NB4 (cell line): ENCODE results near the gene DUS3L.

Source experiments
- MYC ChIP-seq: IDR thresholded peaks from 2 replicates; pipeline ENCODE4 v1.6.1; 2011; ENCODE audit warnings: low read depth, low read length
- POLR2A ChIP-seq: IDR thresholded peaks from 2 replicates; pipeline ENCODE4 v1.6.1; 2011; ENCODE audit warnings: mild to moderate bottlenecking; ENCODE audit not compliant: insufficient read length; ENCODE audit errors: extremely low read depth
- TF ChIP-seq, protein P1 (sequence below): IDR thresholded peaks from one replicate; pipeline ENCODE4 v1.5.1; 2012; ENCODE audit warnings: low read depth, low read length
- TF ChIP-seq, protein P2 (sequence below): IDR thresholded peaks from 2 replicates; pipeline ENCODE4 v1.6.1; 2011; ENCODE audit warnings: low read depth, low read length

DNA sequence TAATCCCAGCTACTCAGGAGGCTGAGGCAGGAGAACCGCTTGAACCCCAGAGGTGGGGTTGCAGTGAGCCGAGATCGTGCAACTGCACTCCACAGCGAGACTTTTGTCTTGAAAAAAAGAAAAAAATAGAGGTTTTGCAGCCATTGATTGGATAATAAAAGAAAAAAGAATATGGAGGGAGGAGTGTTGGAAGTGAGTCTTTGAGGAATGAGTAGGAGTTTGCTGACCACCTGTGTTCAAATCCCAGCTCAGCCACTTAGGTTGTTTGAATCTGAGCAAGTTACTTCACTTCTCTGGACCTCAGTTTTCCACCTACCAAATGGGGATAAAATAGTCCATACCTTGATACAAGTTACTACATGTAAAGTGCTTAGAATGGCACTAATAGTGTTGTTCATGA is 20.2 kb upstream of the DUS3L start:
- TF ChIP-seq MYC = no peak
- TF ChIP-seq, protein P1, sequence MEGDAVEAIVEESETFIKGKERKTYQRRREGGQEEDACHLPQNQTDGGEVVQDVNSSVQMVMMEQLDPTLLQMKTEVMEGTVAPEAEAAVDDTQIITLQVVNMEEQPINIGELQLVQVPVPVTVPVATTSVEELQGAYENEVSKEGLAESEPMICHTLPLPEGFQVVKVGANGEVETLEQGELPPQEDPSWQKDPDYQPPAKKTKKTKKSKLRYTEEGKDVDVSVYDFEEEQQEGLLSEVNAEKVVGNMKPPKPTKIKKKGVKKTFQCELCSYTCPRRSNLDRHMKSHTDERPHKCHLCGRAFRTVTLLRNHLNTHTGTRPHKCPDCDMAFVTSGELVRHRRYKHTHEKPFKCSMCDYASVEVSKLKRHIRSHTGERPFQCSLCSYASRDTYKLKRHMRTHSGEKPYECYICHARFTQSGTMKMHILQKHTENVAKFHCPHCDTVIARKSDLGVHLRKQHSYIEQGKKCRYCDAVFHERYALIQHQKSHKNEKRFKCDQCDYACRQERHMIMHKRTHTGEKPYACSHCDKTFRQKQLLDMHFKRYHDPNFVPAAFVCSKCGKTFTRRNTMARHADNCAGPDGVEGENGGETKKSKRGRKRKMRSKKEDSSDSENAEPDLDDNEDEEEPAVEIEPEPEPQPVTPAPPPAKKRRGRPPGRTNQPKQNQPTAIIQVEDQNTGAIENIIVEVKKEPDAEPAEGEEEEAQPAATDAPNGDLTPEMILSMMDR = no peak
- TF ChIP-seq, protein P2, sequence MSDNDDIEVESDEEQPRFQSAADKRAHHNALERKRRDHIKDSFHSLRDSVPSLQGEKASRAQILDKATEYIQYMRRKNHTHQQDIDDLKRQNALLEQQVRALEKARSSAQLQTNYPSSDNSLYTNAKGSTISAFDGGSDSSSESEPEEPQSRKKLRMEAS = no peak
- no peak for TF ChIP-seq POLR2A
